ENCODE measurements around the gene FOXN3. TPM values are rescaled to one million over a fixed set of nuclear protein-coding genes. Genes with fewer than 3 reads are reported as not detected.

Gene FOXN3
- total RNA-seq, 2 donors from 2014 or later, result 46.8 to 72.6 TPM

GRCh38 chr14:89314274-89314673 is 102.8 kb downstream of the FOXN3 start:
- no peaks in the 10 kb centered on the region for H3K27me3 ChIP-seq
- no peaks in the 10 kb centered on the region for H3K36me3 ChIP-seq
- no peak for TF ChIP-seq CTCF (IDR thresholded peaks at IDR 0.05)
- H3K4me3 ChIP-seq, result no peak overlapping the region
- no peaks in the 10 kb centered on the region for H3K4me1 ChIP-seq
- H3K9me3 ChIP-seq, result no peaks in the 10 kb centered on the region
- intact Hi-C loops (cut with DNase I), result no loop called here
- no peak overlapping the region for H3K27ac ChIP-seq
- no peak overlapping the region for H3K9ac ChIP-seq (ENCODE audit: low read depth in 2 of 2, low read length in 2 of 2)
- no peak for DNase-seq

GRCh38 chr14:89312932-89313331 is 104.1 kb downstream of the FOXN3 start:
- Histone ChIP-seq H3K27me3 (no peaks in the 10 kb centered on the region), H3K4me3 (no peak overlapping the region), H3K27ac (no peak overlapping the region), H3K36me3 (no peaks in the 10 kb centered on the region), H3K9ac (ENCODE audit: low read depth in 2 of 2, low read length in 2 of 2) (no peak overlapping the region), H3K9me3 (no peaks in the 10 kb centered on the region), H3K4me1 (no peaks in the 10 kb centered on the region)
- no peak for DNase-seq
- intact Hi-C loops (cut with DNase I), result no loop called here
- TF ChIP-seq CTCF (IDR thresholded peaks at IDR 0.05), result no peak

- H3K9ac ChIP-seq (ENCODE audit: low read depth in 2 of 2, low read length in 2 of 2), result no peak overlapping the region
- H3K4me1 ChIP-seq, result no peaks in the 10 kb centered on the region
- TF ChIP-seq CTCF (IDR thresholded peaks at IDR 0.05), result no peak
- no peak overlapping the region for H3K27ac ChIP-seq
- H3K27me3 ChIP-seq, result no peaks in the 10 kb centered on the region
- no peaks in the 10 kb centered on the region for H3K9me3 ChIP-seq
- no peaks in the 10 kb centered on the region for H3K36me3 ChIP-seq
- no peak for DNase-seq
- intact Hi-C loops (cut with DNase I), result no loop called here
- H3K4me3 ChIP-seq, result no peak overlapping the region
These were observed 106.8 kb downstream of the FOXN3 start for GRCh38 chr14:89310211-89310610.

GRCh38 chr14:89309670-89310177 is 107.3 kb downstream of the FOXN3 start:
- H3K36me3 ChIP-seq, result no peaks in the 10 kb centered on the region
- H3K4me1 ChIP-seq, result no peaks in the 10 kb centered on the region
- no peak overlapping the region for H3K9ac ChIP-seq (ENCODE audit: low read depth in 2 of 2, low read length in 2 of 2)
- no peak for DNase-seq
- TF ChIP-seq CTCF (IDR thresholded peaks at IDR 0.05), result no peak
- H3K27me3 ChIP-seq, result no peaks in the 10 kb centered on the region
- intact Hi-C loops (cut with DNase I), result no loop called here
- H3K4me3 ChIP-seq, result no peak overlapping the region
- no peaks in the 10 kb centered on the region for H3K9me3 ChIP-seq
- no peak overlapping the region for H3K27ac ChIP-seq

- TF ChIP-seq CTCF (IDR thresholded peaks at IDR 0.05), result no peak
- Histone ChIP-seq H3K36me3 (no peaks in the 10 kb centered on the region), H3K27me3 (no peaks in the 10 kb centered on the region), H3K27ac (no peak overlapping the region), H3K9ac (ENCODE audit: low read depth in 2 of 2, low read length in 2 of 2) (no peak overlapping the region), H3K9me3 (no peaks in the 10 kb centered on the region), H3K4me1 (no peaks in the 10 kb centered on the region), H3K4me3 (no peak overlapping the region)
- DNase-seq, result no peak
- intact Hi-C loops (cut with DNase I), result no loop called here
These were observed 108.6 kb downstream of the FOXN3 start for GRCh38 chr14:89308232-89308959.

Data from colonic mucosa (tissue), 4 donors.